GM19372 (cell line): ENCODE measurements around the gene HACE1.
"Not testable (repeated sequence)": the region's sequence is repeated elsewhere in the genome, so short reads cannot be mapped to it uniquely, and the experiment has no call there.

Source experiments
- ATAC-seq: cut with Tn5 transposase; IDR thresholded peaks from one replicate; pipeline ENCODE4 v1.9.1; 2021; ENCODE audit warnings: mild to moderate bottlenecking, low read depth, moderate library complexity; ENCODE audit not compliant: unreplicated experiment

HACE1 gene

GRCh38 chr6:104739124-104739523 lies 120.6 kb downstream of the HACE1 start:
- ATAC-seq: not testable (repeated sequence)

- ATAC-seq: not testable (repeated sequence)
Measured at GRCh38 chr6:104737567-104737966, 122.2 kb downstream of the HACE1 start.

GRCh38 chr6:104736545-104736944 lies 123.2 kb downstream of the HACE1 start:
- ATAC-seq: no peak

GRCh38 chr6:104730450-104730849 lies 129.3 kb downstream of the HACE1 start:
- ATAC-seq: no peak

GRCh38 chr6:104729433-104729832 lies 130.3 kb downstream of the HACE1 start:
- no peak for ATAC-seq

GRCh38 chr6:104728448-104728847 lies 131.3 kb downstream of the HACE1 start:
- ATAC-seq: no peak

- no peak for ATAC-seq
Measured at GRCh38 chr6:104718672-104719071, 141.0 kb downstream of the HACE1 start.

GRCh38 chr6:104716858-104717257 lies 142.9 kb downstream of the HACE1 start:
- ATAC-seq: no peak

- no peak for ATAC-seq
Measured at GRCh38 chr6:104714796-104715195, 144.9 kb downstream of the HACE1 start.

GRCh38 chr6:104713982-104714381 lies 145.7 kb downstream of the HACE1 start:
- ATAC-seq: no peak

GRCh38 chr6:104711371-104711770 lies 148.3 kb downstream of the HACE1 start:
- ATAC-seq: no peak

- no peak for ATAC-seq
Measured at GRCh38 chr6:104710543-104711335, 149.0 kb downstream of the HACE1 start.

GRCh38 chr6:104705916-104706442 lies 153.7 kb downstream of the HACE1 start:
- no peak for ATAC-seq

GRCh38 chr6:104705095-104705707 lies 154.5 kb downstream of the HACE1 start:
- ATAC-seq: no peak

- no peak for ATAC-seq
Measured at GRCh38 chr6:104704191-104704590, 155.5 kb downstream of the HACE1 start.

- ATAC-seq: no peak
Measured at GRCh38 chr6:104702126-104702841, 157.4 kb downstream of the HACE1 start.

- no peak for ATAC-seq
Measured at GRCh38 chr6:104700371-104701185, 159.1 kb downstream of the HACE1 start.

- ATAC-seq: no peak
Measured at GRCh38 chr6:104699593-104700329, 160.0 kb downstream of the HACE1 start.

- no peak for ATAC-seq
Measured at GRCh38 chr6:104698979-104699378, 160.7 kb downstream of the HACE1 start.

- no peak for ATAC-seq
Measured at GRCh38 chr6:104692008-104692407, 167.7 kb downstream of the HACE1 start.
